ENCODE data around the gene MAP3K13.
"Not testable (repeated sequence)": the region's sequence is repeated elsewhere in the genome, so short reads cannot be mapped to it uniquely, and the experiment has no call there.

The MAP3K13 gene

DNA sequence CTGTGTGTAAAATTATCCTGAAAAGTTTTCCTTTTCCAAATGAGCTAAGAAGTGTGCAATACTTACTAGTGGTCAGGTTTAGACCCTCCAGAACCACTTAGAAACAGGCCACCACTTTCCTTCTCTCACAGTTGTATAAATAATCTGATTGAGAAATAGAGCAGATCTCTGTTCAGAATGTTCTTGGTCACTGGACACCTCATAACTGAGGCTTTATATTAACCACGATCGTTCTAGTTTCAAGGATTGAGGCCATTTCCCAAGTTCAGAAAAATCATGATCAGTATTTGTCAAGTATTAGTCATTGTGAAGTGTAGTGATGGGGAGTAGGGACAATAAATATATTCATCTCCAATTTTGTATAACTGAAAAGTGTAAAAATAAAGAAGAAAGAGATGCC is 1.0 kb upstream of the MAP3K13 start:
- H3K27ac ChIP-seq: no peak overlapping the region
- TF ChIP-seq, protein P1, sequence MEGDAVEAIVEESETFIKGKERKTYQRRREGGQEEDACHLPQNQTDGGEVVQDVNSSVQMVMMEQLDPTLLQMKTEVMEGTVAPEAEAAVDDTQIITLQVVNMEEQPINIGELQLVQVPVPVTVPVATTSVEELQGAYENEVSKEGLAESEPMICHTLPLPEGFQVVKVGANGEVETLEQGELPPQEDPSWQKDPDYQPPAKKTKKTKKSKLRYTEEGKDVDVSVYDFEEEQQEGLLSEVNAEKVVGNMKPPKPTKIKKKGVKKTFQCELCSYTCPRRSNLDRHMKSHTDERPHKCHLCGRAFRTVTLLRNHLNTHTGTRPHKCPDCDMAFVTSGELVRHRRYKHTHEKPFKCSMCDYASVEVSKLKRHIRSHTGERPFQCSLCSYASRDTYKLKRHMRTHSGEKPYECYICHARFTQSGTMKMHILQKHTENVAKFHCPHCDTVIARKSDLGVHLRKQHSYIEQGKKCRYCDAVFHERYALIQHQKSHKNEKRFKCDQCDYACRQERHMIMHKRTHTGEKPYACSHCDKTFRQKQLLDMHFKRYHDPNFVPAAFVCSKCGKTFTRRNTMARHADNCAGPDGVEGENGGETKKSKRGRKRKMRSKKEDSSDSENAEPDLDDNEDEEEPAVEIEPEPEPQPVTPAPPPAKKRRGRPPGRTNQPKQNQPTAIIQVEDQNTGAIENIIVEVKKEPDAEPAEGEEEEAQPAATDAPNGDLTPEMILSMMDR (IDR thresholded peaks at IDR 0.05): no peak
- TF ChIP-seq ZFX (IDR thresholded peaks at IDR 0.05; ENCODE audit: borderline replicate concordance): no peak

DNA sequence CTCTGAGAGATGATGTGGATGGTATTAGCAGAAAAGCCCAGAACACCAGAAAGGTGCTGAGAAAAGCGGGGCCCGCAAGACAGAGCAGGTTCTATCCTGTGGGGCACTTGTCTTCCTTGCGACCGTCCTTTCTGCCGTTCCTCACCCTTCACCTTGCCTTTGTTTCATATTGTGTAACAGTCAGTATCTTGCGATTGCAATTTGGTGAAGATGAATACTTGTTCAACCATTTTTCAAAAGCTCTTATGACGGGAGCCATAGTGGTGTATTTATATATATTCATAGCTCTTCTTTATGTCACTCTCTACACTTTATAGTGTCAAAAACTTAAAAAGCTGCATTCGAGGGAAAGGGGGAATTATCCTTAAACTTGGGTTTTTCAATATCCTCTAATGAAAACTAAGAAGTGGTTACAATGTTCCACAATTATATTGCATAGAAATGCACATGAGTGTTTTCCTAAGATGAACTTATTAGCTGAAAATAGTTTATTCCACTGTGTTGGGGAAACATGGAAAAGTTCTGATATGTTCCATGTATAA is 797 bp downstream of the MAP3K13 start:
- TF ChIP-seq, protein P1 (IDR thresholded peaks at IDR 0.05): no peak
- TF ChIP-seq ZFX (IDR thresholded peaks at IDR 0.05; ENCODE audit: borderline replicate concordance): no peak
- peak overlapping the region; percentile 89 for H3K27ac ChIP-seq

DNA sequence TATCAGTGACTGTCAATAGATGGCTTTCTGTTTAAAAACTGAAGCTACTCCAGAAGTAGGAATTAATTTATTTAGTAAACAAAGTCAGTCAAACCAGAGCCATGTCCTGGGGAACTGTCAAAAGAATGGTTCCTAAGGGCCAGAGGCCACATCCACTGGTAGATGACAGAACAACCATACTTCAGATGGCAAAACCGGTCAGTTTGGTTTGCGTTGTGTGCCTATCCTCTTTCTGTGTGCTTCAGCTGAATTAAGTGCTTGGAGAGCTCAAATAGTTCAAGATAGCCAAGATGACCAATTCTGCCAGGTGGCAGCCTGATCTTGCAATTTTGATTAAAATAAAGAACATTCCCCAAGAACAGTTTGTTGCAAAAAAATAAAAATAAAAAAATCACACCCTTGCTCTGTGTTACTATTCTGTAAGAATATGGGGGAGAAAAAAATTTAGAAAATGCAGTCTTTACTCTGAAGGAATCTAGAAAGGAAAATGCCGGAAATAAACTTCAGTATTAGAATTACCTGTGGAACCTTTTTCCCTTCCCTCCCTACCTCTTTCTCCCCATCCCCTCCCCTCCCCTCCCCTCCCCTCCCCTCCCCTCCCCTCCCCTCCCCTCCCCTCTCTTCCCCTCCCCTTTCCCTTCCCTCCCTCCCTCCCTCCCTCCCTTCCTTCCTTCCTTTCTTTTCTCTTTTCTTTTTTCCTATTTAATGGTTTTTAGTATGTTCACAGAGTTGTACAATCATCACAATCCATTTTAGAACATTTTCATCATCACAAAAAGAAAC is 2.5 kb downstream of the MAP3K13 start:
- H3K27ac ChIP-seq: peak overlapping the region; percentile 89
- TF ChIP-seq, protein P1 (IDR thresholded peaks at IDR 0.05): no peak
- TF ChIP-seq ZFX (IDR thresholded peaks at IDR 0.05; ENCODE audit: borderline replicate concordance): no peak

DNA sequence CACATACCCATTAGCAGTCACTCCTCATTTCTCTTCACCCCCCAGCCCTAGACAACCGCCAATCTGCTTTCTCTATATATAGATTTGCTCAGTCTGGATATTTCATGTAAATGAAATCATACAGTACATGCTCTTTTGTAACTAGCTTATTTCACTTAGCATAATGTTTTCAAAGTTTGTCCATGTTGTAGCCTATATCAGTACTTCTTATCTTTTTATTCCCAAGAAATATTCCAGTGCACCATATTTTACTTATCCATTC is 3.1 kb downstream of the MAP3K13 start:
- no peak for TF ChIP-seq ZFX (IDR thresholded peaks at IDR 0.05; ENCODE audit: borderline replicate concordance)
- TF ChIP-seq, protein P1 (IDR thresholded peaks at IDR 0.05): no peak
- H3K27ac ChIP-seq: no peak overlapping the region

DNA sequence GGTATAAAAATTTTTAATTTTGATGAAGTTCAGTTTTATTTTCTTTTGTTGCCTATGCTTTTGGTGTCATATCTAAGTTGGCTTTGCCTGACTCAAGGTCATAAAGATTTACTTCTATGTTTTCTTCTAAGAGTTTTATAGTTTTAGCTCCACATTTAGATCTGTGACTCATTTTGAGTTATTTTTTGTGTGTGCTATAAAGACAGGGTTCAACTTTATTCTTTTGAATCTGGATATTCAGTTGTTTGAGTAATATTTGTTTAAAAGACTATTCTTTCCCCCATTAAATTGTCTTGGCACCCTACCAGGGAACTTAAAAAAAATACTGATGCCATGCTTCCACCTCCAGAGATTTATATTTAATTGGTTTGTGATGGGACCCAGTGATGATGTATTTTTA is 4.0 kb downstream of the MAP3K13 start:
- no peak overlapping the region for H3K27ac ChIP-seq
- TF ChIP-seq, protein P1 (IDR thresholded peaks at IDR 0.05): no peak
- TF ChIP-seq ZFX (IDR thresholded peaks at IDR 0.05; ENCODE audit: borderline replicate concordance): no peak

DNA sequence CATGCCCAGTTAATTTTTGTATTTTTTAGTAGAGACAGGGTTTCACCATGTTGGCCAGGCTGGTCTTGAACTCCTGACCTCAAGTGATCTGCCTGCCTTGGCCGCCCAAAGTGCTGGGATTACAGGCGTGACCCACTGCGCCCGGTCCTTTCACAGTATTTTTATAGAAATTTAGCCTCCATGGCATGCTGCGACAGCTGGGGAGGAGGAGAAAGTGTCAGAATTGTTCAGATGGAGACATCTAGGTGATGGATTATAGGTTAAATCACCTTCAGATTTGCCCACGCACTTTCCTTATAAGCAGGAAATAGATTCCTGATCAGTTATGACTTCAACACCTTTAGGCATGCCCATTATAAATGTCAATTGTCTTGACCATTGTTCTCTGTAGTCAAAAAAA is 7.4 kb downstream of the MAP3K13 start:
- H3K27ac ChIP-seq: not testable (repeated sequence)

DNA sequence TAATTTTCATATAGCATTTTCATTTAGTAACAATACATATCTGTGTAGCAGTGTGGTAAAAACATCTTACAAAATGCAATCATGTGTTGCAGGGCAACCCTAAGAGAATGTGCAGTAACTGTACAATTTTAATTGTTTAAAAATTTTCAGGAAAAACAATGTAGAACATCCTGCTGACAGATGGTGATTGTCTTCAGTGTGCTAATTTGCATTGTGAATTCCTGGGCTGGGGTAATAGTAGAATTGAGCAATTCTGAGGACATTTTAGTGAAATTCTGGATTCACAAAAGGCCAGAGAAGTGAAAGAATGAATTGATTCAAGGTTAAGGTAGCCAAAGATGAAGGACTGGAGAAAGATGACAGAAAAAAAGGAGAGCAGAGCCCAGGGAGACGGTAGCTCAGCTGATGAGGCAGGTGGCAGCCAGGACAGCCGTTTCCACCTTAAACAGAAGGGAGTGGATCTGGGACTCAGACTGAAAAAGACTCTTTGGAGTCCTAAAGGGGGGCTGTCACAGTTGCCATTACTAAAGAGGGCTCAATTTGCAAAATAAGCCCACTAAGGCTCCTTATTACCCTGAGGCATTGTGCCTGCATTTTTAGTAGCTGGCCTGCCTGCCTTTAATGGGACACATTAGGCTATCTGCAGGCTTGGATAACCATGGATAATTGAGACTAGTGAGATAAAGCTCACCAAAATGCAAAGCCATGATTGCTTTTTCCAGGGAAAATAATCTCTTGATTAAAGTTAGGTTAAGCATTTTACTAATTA is 8.6 kb downstream of the MAP3K13 start:
- TF ChIP-seq, protein P1 (IDR thresholded peaks at IDR 0.05): no peak
- no peak for TF ChIP-seq ZFX (IDR thresholded peaks at IDR 0.05; ENCODE audit: borderline replicate concordance)
- H3K27ac ChIP-seq: no peak overlapping the region

All from 22Rv1 (cell line).